HepG2 (cell line): ENCODE results near the gene PPP3R1. TPM values are rescaled to one million over a fixed set of nuclear protein-coding genes. Genes with fewer than 3 reads are reported as not detected.

Source experiments
- ATAC-seq: fragments of 200-7000 bp; cut with Tn5 transposase; 3 replicates; pipeline ENCODE4 v1.9.1; 2020; ENCODE audit warnings: mild to moderate bottlenecking, moderate library complexity
- BruUV-seq: library from RNA; stranded (reverse); fragments of 400-500 nt; replicated peaks from 2 replicates; lab custom pipeline; 2021; lab: Mats Ljungman, UMichigan
- CTCF ChIA-PET: fragments of 300-600 bp; formaldehyde crosslinking; extraction: SDS; loops from one replicate; lab custom pipeline; 2021; ENCODE audit warnings: low total read pairs, inconsistent platforms, low intra/inter-chr PET ratio; lab: Yijun Ruan, JAX
- POLR2A ChIA-PET: fragments of 350-600 bp; sonication (Branson Sonifier 250); formaldehyde crosslinking; loops from one replicate; lab custom pipeline; 2020; ENCODE audit warnings: antibody characterized with exemption, inconsistent platforms; lab: Yijun Ruan, JAX
- DNase-seq: peaks from one replicate; pipeline ENCODE4 v3.0.0-alpha.2; 2015; ENCODE audit warnings: low spot score
- FAIRE-seq: peaks from 3 replicates; lab custom pipeline; 2011; peaks lifted over from hg19 to GRCh38; lab: Jason Lieb, UNC
- H2AFZ ChIP-seq: one replicate; pipeline ENCODE4 v1.6.1; 2011; ENCODE audit warnings: low read length, inconsistent platforms
- H3K27ac ChIP-seq: fragments of 300-600 bp; 3 replicates; pipeline ENCODE4 v1.8.0; 2011; ENCODE audit warnings: mixed run types, mild to moderate bottlenecking, mixed read lengths, low read length, inconsistent platforms; ENCODE audit not compliant: insufficient read depth; ENCODE audit errors: extremely low read length
- H3K27me3 ChIP-seq, 2 experiments: fragments of 200-600 bp in 1 of 2; 2 replicates in 1 of 2; 3 replicates in 1 of 2; pipeline versions ENCODE4 v1.6.0 to v1.8.0; 2011; ENCODE audit warnings: low read length in 2 of 2, mild to moderate bottlenecking in 2 of 2, moderate library complexity in 2 of 2, inconsistent platforms in 1 of 2; ENCODE audit not compliant: insufficient read depth in 2 of 2, control insufficient read depth in 1 of 2
- H3K36me3 ChIP-seq, 2 experiments: fragments of 200-600 bp in 1 of 2; replicated peaks in 1 of 2; 2 replicates in 1 of 2; 3 replicates in 1 of 2; pipeline versions ENCODE4 v1.5.1 to v1.8.0; 2011; ENCODE audit warnings: low read length in 2 of 2, inconsistent platforms in 1 of 2; ENCODE audit not compliant: insufficient read depth in 2 of 2, control insufficient read depth in 1 of 2
- H3K4me1 ChIP-seq: 2 replicates; pipeline ENCODE4 v1.5.1; 2012; ENCODE audit warnings: low read length, inconsistent platforms; ENCODE audit not compliant: insufficient read depth
- H3K4me2 ChIP-seq: 2 replicates; pipeline ENCODE4 v1.6.0; 2011; ENCODE audit warnings: low read depth, low read length, inconsistent platforms
- H3K4me3 ChIP-seq, 3 experiments: fragments of 200-600 bp in 1 of 3; sonication (generic), shearing (Covaris generic) in 1 of 3; replicated peaks in 1 of 3; 2 replicates each; pipeline ENCODE4 v1.5.1; 2011 to 2016; ENCODE audit warnings: low read length in 3 of 3, inconsistent platforms in 2 of 3, low read depth in 2 of 3, mild to moderate bottlenecking in 2 of 3, control low read depth in 1 of 3, mixed read lengths in 1 of 3; ENCODE audit not compliant: insufficient read depth in 1 of 3
- H3K79me2 ChIP-seq: one replicate; pipeline ENCODE4 v1.6.1; 2011; ENCODE audit warnings: low read length, inconsistent platforms; ENCODE audit not compliant: insufficient read depth
- H3K9ac ChIP-seq: 2 replicates; pipeline ENCODE4 v1.6.0; 2011; ENCODE audit warnings: mild to moderate bottlenecking, low read depth, low read length, inconsistent platforms; ENCODE audit not compliant: insufficient read depth
- H3K9me3 ChIP-seq: 2 replicates; pipeline ENCODE4 v1.5.1; 2012; ENCODE audit warnings: mild to moderate bottlenecking, low read length
- H4K20me1 ChIP-seq: 2 replicates; pipeline ENCODE4 v1.6.0; 2011; ENCODE audit warnings: inconsistent platforms, mild to moderate bottlenecking, low read length, moderate library complexity; ENCODE audit not compliant: insufficient read depth
- ATF4 ChIP-seq, 2 experiments: fragments of 450-650 bp in 1 of 2; sonication (generic) in 1 of 2; formaldehyde crosslinking; IDR thresholded peaks; 2 replicates each; pipeline versions ENCODE4 v1.5.0 to v1.8.0; 2020 to 2022; ENCODE audit warnings: mild to moderate bottlenecking in 1 of 2, missing genetic modification reagents in 1 of 2
- CBFB ChIP-seq: sonication (generic); formaldehyde crosslinking; IDR thresholded peaks from 2 replicates; pipeline ENCODE4 v1.4.0; 2020; ENCODE audit warnings: missing genetic modification reagents
- CEBPB ChIP-seq: IDR thresholded peaks from 2 replicates; pipeline ENCODE4 v1.6.1; 2011; ENCODE audit warnings: low read depth, low read length, improper control_type of control experiment, borderline replicate concordance
- E2F5 ChIP-seq: sonication (generic); formaldehyde crosslinking; conservative IDR thresholded peaks from 2 replicates; pipeline ENCODE4 v1.4.0; 2020; ENCODE audit warnings: missing genetic modification reagents
- FLYWCH1 ChIP-seq: sonication (generic); formaldehyde crosslinking; IDR thresholded peaks from 2 replicates; pipeline ENCODE4 v1.8.1; 2023; ENCODE audit warnings: mild to moderate bottlenecking, missing genetic modification reagents
- FOXM1 ChIP-seq: sonication (generic); formaldehyde crosslinking; IDR thresholded peaks from 2 replicates; pipeline ENCODE4 v1.5.0; 2020; ENCODE audit warnings: missing genetic modification reagents
- HMG20A ChIP-seq: IDR thresholded peaks from 2 replicates; pipeline ENCODE4 v1.6.1; 2016; ENCODE audit warnings: borderline replicate concordance
- ISX ChIP-seq: sonication (generic); formaldehyde crosslinking; conservative IDR thresholded peaks from 2 replicates; pipeline ENCODE4 v1.5.0; 2020; ENCODE audit warnings: missing genetic modification reagents
- MED8 ChIP-seq: sonication (generic); formaldehyde crosslinking; IDR thresholded peaks from 2 replicates; pipeline ENCODE4 v1.8.1; 2023; ENCODE audit warnings: mild to moderate bottlenecking, missing genetic modification reagents; ENCODE audit not compliant: insufficient replicate concordance
- RBM22 ChIP-seq: fragments of 200-400 bp; formaldehyde crosslinking; optimal IDR thresholded peaks from 2 replicates; pipeline ENCODE3; 2017; ENCODE audit warnings: mild to moderate bottlenecking, low read length, moderate library complexity
- TCF12 ChIP-seq, 2 experiments: fragments of 450-650 bp in 1 of 2; sonication (generic) in 1 of 2; formaldehyde crosslinking in 1 of 2; IDR thresholded peaks; 2 replicates each; pipeline versions ENCODE4 v1.6.1 to v1.8.0; 2017 to 2022; ENCODE audit warnings: antibody characterized with exemption in 1 of 2, mild to moderate bottlenecking in 1 of 2, missing genetic modification reagents in 1 of 2, moderate library complexity in 1 of 2
- ZBTB21 ChIP-seq: sonication (generic); formaldehyde crosslinking; IDR thresholded peaks from 2 replicates; pipeline ENCODE4 v1.4.0; 2020; ENCODE audit warnings: missing genetic modification reagents
- ZNF503 ChIP-seq: sonication (generic); formaldehyde crosslinking; IDR thresholded peaks from 2 replicates; pipeline ENCODE4 v1.4.0; 2020; ENCODE audit warnings: missing genetic modification reagents
- ZNF660 ChIP-seq: sonication (generic); formaldehyde crosslinking; IDR thresholded peaks from 2 replicates; pipeline ENCODE4 v1.5.1; 2020; ENCODE audit warnings: mild to moderate bottlenecking, low read depth, missing genetic modification reagents, borderline replicate concordance
- WGBS: methylation state at CpG from one replicate; pipeline ENCODE4 v1.1.6; 2017; ENCODE audit warnings: low lambda C conversion rate; 5-methylcytosine and 5-hydroxymethylcytosine counted together
- in situ Hi-C: cut with HindIII; loops from 2 replicates; pipeline ENCODE4 v1.10.0; 2017; ENCODE audit warnings: low pct_unique_long_range_greater_than_20kb; ENCODE audit not compliant: extremely low pct_ligation_motif_present
- intact Hi-C: fragments of 100-400 bp; cut with micrococcal nuclease; formaldehyde crosslinking; loops from one replicate; pipeline ENCODE4 v1.10.0; 2022; ENCODE audit not compliant: unreplicated experiment
- polyA plus RNA-seq, 8 experiments: library from polyadenylated mRNA; depleted of rRNA in 3 of 8; stranded (reverse) in 7 of 8; unstranded in 1 of 8; fragments of >200 nt; fragmentation: Illumina TruSeq in 4 of 8; extraction: Trizol in 4 of 8; gene quantifications; 2 replicates each; pipeline versions ENCODE4 v1.2.1 to v1.2.3, GENCODE V29; 2011 to 2016; ENCODE audit warnings: low read depth in 4 of 8, missing spikeins in 1 of 8, mixed read lengths in 1 of 8; ENCODE audit not compliant: insufficient read depth in 1 of 8
- total RNA-seq, 5 experiments: library from RNA; depleted of rRNA; stranded (reverse); fragments of >200 nt; fragmentation: Illumina TruSeq; extraction: Trizol; gene quantifications; 2 replicates each; pipeline ENCODE4 v1.2.3, GENCODE V29; 2016; ENCODE audit warnings: low read depth in 1 of 5

Gene PPP3R1
- total and polyA plus RNA-seq, 2 of the 13 experiments (the other 11 are each of a cell fraction or from before 2014, with no cell fraction given) = 11.6 to 25.7 TPM

- WGBS = 82% methylated on average over 3 of the region's 3 CpGs
- FAIRE-seq = no peak
- Histone ChIP-seq H4K20me1 (peaks cover 25% of the 10 kb centered on the region), H2AFZ (no peak overlapping the region), H3K4me2 (no peak overlapping the region), H3K4me1 (peaks cover 31% of the 10 kb centered on the region), H3K9ac (no peak overlapping the region), H3K4me3 (no peak overlapping the region), H3K27ac (no peak overlapping the region), H3K36me3 (no peaks in the 10 kb centered on the region), H3K27me3 (no peaks in the 10 kb centered on the region), H3K79me2 (peaks cover 79% of the 10 kb centered on the region), H3K9me3 (no peaks in the 10 kb centered on the region)
- in situ Hi-C loops (no loop called here), intact Hi-C loops (loop anchor here (10.0 kb wide), 1 partner anchor 92 kb away; no protein-coding TSS in a partner anchor)
- ChIA-PET POLR2A (no interaction called here), CTCF (no interaction called here)
- BruUV-seq = no TSS peak
- DNase-seq = no peak
- no peak for ATAC-seq
- TF ChIP-seq MED8 (CRISPR knock-in tag) (no peak), FOXM1 (no peak), ZNF660 (no peak), FLYWCH1 (CRISPR knock-in tag) (no peak)
Measured at GRCh38 chr2:68193144-68193543, 59.2 kb downstream of the PPP3R1 start.

DNA sequence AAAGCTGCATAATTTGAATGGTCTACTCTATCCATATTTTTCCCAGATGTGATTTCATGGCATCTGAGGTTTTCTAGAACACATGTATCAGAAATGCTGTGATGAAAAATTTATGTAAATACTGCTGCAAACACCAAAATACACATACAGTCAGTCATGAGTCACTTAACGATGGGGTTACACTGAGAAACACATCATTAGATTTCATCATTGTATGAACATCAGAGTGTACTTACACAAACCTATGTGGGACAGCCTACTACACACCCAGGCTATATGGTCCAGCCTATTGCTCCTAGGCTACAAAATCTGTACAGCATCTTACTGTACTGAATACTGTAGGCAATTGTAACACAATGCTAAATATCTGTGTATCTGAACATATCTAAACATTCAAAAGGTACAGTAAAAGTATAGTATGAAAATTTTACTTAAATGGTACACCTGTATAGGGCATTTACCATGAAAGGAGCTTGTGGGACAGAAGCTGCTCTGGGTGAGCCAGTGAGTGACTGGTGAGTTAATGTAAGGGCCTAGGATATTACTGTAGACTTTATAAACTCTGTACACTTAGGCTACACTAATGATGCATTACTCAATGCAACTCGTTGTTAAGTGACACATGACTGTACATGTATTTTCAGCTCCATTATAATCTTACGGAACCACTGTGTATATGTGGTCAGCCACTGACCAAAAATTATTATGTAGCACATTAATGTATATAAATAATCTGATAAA, 61.2 kb downstream of the PPP3R1 start:
- intact Hi-C loops = loop anchor here (10.0 kb wide), 1 partner anchor 94 kb away; no protein-coding TSS in a partner anchor
- in situ Hi-C loops = no loop called here
- no peak overlapping the region for H2AFZ ChIP-seq
- WGBS = 81% methylated on average over 3 of the region's 3 CpGs
- no peak overlapping the region for H3K27ac ChIP-seq
- H3K9ac ChIP-seq = no peak overlapping the region
- H3K4me3 ChIP-seq = no peak overlapping the region
- H3K9me3 ChIP-seq = no peaks in the 10 kb centered on the region
- H3K4me2 ChIP-seq = no peak overlapping the region
- H3K36me3 ChIP-seq = peaks cover 0 to 2% of the 10 kb centered on the region in 2 experiments; a peak in 3 of 5 replicates
- no peaks in the 10 kb centered on the region for H3K27me3 ChIP-seq
- FAIRE-seq = no peak
- BruUV-seq = no TSS peak
- POLR2A ChIA-PET = no interaction called here
- peak; percentile 15 for DNase-seq
- H4K20me1 ChIP-seq = peaks cover 22% of the 10 kb centered on the region
- peaks cover 66% of the 10 kb centered on the region for H3K79me2 ChIP-seq
- ATAC-seq = peak; percentile 51
- CTCF ChIA-PET = no interaction called here
- H3K4me1 ChIP-seq = peaks cover 40% of the 10 kb centered on the region
- TF ChIP-seq HMG20A (CRISPR knock-in tag) (no peak), CEBPB (peak; percentile 7; the same call in 1 of the 2 replicates), RBM22 (peak; percentile 12), ZNF503 (CRISPR knock-in tag) (no peak), E2F5 (CRISPR knock-in tag) (no peak), ZBTB21 (CRISPR knock-in tag) (no peak), CBFB (CRISPR knock-in tag) (no peak), ATF4 (CRISPR knock-in tag; IDR thresholded peaks at IDR 0.05) (peak in 1 of 2 experiments; percentile 38; a peak in 1 of 4 replicates), ISX (CRISPR knock-in tag) (no peak), TCF12 (IDR thresholded peaks at IDR 0.05) (no peak), TCF12 (CRISPR knock-in tag; IDR thresholded peaks at IDR 0.05) (no peak)
